ENCODE results near the gene RNF20.
A peak's percentile ranks its signal among the peaks of the same experiment; 100 is the strongest.

RNF20 gene, protein sequence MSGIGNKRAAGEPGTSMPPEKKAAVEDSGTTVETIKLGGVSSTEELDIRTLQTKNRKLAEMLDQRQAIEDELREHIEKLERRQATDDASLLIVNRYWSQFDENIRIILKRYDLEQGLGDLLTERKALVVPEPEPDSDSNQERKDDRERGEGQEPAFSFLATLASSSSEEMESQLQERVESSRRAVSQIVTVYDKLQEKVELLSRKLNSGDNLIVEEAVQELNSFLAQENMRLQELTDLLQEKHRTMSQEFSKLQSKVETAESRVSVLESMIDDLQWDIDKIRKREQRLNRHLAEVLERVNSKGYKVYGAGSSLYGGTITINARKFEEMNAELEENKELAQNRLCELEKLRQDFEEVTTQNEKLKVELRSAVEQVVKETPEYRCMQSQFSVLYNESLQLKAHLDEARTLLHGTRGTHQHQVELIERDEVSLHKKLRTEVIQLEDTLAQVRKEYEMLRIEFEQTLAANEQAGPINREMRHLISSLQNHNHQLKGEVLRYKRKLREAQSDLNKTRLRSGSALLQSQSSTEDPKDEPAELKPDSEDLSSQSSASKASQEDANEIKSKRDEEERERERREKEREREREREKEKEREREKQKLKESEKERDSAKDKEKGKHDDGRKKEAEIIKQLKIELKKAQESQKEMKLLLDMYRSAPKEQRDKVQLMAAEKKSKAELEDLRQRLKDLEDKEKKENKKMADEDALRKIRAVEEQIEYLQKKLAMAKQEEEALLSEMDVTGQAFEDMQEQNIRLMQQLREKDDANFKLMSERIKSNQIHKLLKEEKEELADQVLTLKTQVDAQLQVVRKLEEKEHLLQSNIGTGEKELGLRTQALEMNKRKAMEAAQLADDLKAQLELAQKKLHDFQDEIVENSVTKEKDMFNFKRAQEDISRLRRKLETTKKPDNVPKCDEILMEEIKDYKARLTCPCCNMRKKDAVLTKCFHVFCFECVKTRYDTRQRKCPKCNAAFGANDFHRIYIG

DNA sequence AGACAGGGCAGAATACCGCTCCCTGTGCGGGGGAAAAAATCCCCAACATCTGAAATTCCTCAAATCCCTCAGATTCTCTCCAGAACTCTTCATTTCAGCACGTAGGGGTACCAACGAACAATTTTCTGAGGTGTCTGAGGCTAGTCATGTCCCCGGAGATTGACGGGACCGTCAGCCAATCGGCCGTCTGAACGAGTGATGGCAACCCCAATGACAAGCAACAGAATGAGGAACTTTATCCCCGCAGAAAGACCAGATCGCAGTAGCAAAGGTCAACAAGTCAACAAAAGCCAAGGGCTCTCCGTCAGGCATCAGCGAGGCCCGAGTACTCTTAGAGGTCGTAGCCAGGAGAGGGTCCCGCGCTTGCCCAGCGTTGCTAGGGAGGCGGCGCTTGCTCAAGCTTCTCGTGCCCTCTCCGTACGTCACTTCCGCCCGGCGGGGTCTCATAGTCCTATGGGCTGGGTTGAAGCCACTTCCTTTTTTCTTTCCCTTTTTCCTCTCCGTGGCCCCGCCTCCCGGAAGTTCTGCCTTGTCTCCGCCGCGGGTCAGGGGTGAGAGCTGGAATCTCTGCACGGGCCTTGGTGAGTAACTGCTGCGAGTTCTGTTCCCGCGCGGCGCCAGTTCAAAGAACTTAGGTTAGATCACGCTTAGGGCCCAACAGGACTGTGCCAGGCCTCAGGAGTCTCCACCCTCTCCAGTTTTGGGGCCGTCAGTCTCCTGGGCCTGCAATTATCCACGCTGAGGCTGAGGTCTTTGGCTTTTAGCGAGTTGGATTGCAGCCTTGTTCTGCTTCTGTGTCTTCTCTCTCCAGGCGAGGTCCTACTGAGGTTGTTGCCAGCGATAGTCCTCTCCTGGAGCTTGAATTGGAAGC lies at the start of gene RNF20:
Gene RNF20 (plus strand): TSS at position 520 of the 871 bp plus-strand sequence. CDS start 1,571 bp downstream, outside the sequence.
- TF ChIP-seq, protein P1, sequence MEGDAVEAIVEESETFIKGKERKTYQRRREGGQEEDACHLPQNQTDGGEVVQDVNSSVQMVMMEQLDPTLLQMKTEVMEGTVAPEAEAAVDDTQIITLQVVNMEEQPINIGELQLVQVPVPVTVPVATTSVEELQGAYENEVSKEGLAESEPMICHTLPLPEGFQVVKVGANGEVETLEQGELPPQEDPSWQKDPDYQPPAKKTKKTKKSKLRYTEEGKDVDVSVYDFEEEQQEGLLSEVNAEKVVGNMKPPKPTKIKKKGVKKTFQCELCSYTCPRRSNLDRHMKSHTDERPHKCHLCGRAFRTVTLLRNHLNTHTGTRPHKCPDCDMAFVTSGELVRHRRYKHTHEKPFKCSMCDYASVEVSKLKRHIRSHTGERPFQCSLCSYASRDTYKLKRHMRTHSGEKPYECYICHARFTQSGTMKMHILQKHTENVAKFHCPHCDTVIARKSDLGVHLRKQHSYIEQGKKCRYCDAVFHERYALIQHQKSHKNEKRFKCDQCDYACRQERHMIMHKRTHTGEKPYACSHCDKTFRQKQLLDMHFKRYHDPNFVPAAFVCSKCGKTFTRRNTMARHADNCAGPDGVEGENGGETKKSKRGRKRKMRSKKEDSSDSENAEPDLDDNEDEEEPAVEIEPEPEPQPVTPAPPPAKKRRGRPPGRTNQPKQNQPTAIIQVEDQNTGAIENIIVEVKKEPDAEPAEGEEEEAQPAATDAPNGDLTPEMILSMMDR (conservative IDR thresholded peaks at IDR 0.05; ENCODE audit: control insufficient read depth, insufficient read depth, low read depth, low read length), result no peak

DNA sequence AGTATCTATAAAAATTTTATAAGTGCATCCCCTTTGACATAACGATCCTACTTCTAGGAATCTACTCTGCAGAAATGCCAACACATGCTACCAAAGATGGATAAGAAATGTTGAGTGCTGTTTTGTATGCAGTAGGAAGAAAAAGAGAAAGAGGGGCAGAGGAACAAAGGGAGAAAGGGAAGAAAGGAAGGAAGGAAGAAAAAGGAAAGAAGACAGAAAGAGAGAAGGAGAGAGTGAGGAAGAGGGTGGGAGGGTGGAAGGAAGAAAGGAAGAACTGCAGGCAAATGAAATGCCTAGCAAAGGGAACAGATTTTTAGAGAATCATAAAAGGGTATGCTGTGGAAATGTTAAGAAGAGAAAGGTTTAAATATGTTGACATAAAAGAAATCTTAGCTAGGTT lies 49.6 kb upstream of the RNF20 start:
- TF ChIP-seq, protein P1 (conservative IDR thresholded peaks at IDR 0.05; ENCODE audit: control insufficient read depth, insufficient read depth, low read depth, low read length), result no peak
- no peak for DNase-seq (ENCODE audit: low read depth)
- no peak overlapping the region for H3K4me3 ChIP-seq (ENCODE audit: control insufficient read depth, low read depth, low read length)

More for the DNA sequence above, at the start of gene RNF20:
- H3K4me3 ChIP-seq (ENCODE audit: control insufficient read depth, low read depth, low read length), result peak within 1 kb of the TSS; percentile 90
- peak; percentile 98 for DNase-seq (ENCODE audit: low read depth)

DNA sequence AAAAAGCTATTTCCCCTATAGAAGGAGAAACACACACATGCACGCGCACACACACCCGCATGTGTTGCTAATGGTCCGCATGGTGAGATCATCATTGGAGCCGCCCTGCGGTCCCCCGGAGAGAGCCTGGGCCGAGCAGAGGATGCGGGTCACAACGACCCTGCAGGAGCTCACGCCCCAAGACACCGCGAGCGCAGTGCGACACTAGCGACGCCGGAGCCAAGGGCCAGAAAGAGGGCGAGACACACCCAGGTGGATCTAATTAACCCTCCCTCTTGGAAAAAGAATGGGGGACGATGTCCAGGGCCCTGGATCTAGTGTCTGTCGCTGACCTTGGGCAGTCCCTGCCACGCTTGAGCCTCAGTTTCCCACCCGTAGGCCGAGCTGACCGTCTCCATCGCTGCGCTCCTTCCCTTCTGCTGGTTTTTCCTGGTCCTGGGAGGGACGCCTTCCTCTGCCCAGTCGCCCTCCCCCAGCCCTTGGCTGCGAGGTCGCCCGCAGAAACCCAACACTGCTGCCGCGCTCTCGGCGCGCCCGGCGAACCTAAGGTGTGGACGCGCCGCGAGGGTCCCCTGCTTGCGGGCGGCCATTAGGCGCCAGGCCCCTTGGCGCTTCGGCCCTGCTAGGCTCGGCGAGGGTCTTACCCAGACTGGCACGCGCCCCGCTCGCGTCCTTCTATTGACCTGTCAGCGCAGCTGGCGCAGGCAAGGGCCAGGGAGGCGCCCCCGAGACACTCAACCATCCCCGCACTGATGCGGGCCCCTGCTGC lies 47.5 kb upstream of the RNF20 start:
- DNase-seq (ENCODE audit: low read depth), result peak; percentile 27
- peak overlapping the region; percentile 56 for H3K4me3 ChIP-seq (ENCODE audit: control insufficient read depth, low read depth, low read length)

DNA sequence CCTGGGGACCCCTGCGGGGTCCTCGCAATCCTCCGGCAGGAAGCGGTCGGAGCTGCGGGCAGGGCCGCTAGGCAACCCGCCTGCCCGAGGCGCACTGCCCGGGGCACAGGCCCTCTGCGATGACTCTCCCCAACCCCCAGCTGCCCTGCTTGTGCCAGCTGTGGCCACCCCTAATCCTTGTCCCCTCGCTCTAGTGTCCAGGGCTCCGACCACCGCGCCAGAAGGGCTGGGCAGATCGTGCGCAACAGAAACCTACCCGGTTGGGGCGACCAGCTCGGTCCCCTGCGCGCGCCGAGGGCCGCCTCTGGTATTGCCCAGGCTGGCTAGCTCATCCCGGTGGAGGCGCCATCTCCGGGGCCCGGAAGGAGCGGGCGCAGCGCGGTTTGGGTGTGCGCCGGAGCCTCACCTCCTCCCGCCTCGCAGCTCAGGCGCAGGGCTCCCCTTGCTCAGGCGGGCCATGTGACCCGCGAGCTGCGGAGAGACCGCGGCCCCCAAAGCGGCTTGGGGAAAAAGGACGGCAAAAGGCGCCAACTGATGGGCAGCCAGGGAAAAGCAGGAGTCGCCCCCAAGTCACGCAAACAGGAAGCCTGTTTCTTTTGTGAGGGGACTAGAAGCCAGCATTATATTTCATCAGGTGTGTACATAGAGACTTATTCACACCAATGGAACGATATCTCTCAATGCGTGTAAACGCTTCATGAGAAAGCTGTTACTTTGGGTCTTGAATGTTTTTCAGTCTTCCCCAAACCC lies 46.8 kb upstream of the RNF20 start:
- TF ChIP-seq, protein P1 (conservative IDR thresholded peaks at IDR 0.05; ENCODE audit: control insufficient read depth, insufficient read depth, low read depth, low read length), result peak; percentile 2
- peak overlapping the region; percentile 56 for H3K4me3 ChIP-seq (ENCODE audit: control insufficient read depth, low read depth, low read length)
- peak; percentile 36 for DNase-seq (ENCODE audit: low read depth)

More for the DNA sequence above, 47.5 kb upstream of the RNF20 start:
- TF ChIP-seq, protein P1 (conservative IDR thresholded peaks at IDR 0.05; ENCODE audit: control insufficient read depth, insufficient read depth, low read depth, low read length), result no peak

DNA sequence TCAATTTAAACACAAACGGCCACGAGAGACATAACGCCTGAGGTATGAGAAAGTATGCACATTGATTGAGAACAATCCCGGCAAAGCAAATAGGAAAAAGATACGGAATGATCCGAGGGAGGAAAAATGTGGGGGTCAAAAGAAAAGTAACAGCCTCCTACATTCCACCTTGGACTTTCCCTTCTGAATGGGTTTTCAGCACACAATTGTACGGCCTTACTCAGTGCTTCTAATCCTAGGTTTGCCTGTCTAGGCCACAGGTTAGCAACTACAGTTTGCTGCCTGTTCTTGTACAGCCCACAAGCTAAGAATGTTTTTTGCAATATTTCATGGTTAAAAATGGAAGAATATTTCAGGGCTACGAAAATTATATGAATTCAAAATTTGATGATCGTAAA lies 46.2 kb upstream of the RNF20 start:
- TF ChIP-seq, protein P1 (conservative IDR thresholded peaks at IDR 0.05; ENCODE audit: control insufficient read depth, insufficient read depth, low read depth, low read length), result no peak
- peak overlapping the region; percentile 56 for H3K4me3 ChIP-seq (ENCODE audit: control insufficient read depth, low read depth, low read length)
- DNase-seq (ENCODE audit: low read depth), result no peak

All from fibroblast of mammary gland (primary cell).